NCI-H748 (cell line): ENCODE results near the gene ASB17.
A peak's percentile ranks its signal among the peaks of the same experiment; 100 is the strongest.
"Not testable (repeated sequence)": the region's sequence is repeated elsewhere in the genome, so short reads cannot be mapped to it uniquely, and the experiment has no call there.

Experiments
- DNase-seq: peaks from one replicate; lab custom pipeline; 2025; ENCODE audit not compliant: unreplicated experiment; lab: John Stamatoyannopoulos, UW

The ASB17 gene

GRCh38 chr1:75932304-75932703 lies at the start of gene ASB17:
Gene ASB17, minus strand, starts transcription at chr1:75932404. Its CDS starts 113 bp downstream, at chr1:75932291.
- no peak for DNase-seq

DNA sequence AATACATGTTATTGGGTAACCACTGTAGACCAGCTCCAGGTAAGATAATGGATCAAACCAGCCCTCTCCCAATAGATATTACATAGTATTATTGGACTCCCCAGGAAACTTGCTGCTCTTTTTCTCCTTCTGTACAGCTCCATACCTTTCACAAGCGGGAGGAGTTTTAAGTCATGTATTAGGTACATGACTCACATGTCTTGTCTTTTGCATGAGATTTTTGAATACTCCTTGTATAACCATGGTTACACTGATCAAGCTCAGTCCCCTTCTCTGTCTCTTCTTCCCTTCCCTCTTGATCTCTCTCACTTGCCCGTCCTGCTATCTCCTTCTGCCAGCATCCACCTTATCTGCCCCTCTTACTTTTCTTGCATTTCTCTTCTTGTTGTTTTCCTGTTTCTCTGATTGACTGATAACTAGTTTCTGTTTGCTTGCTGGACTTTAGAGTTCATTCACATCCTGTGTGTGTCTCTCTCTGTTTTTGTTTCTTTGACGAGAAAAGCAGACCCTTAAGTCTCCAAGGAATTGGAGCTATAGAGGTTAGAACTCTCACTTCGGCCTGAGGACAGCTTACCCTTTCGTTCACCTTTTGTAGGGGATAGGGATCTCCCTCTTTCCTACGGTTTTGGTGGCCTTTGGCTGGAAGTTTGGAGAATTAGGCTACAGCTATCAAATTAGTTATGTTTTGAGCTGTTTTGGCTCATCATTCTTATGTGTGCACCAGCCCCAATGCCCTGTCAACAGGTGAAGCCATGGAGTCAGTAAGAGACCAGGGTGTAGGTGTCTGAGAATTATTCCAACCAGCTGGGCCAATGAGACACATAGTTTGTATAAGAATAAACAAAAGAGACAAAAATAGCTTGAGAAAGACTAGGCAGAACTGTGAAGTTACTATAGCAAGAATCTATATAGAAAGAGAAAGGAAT lies 49.0 kb upstream of the ASB17 start:
- no peak for DNase-seq

GRCh38 chr1:75970631-75971030 lies 38.4 kb upstream of the ASB17 start:
- DNase-seq = no peak

- no peak for DNase-seq
Observed at GRCh38 chr1:75969550-75969949, 37.3 kb upstream of the ASB17 start.

- no peak for DNase-seq
Observed at GRCh38 chr1:75967719-75968118, 35.5 kb upstream of the ASB17 start.

DNA sequence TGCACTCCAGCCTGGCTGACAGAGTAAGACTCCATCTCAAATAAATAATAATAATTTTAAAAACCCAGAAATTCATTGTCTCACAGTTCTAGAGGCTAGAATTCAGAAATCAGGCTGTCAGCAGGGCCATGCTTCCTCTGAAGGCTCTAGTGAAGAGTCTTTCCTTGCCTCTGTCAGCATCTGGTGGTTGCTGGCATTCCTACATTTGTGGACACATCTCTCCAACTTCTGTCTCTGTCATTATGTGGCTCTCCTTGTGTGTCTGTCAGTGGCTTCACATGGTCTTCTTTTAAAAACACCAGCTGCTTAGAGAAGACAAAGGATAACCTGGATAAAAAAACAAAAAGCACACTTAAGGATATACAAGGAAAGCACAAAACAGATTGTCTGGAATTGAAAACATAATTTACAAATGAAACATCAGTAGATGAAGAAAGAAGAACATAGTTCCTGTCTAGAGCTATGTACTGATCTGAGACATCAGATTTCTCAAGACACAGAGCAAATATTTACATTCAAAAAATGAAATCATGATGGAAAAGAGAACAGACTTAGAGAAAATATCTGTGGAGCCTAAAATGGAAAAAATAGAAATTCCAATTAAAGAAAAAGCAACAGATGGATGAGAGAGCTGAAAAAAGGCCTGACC lies 32.7 kb upstream of the ASB17 start:
- DNase-seq = no peak

DNA sequence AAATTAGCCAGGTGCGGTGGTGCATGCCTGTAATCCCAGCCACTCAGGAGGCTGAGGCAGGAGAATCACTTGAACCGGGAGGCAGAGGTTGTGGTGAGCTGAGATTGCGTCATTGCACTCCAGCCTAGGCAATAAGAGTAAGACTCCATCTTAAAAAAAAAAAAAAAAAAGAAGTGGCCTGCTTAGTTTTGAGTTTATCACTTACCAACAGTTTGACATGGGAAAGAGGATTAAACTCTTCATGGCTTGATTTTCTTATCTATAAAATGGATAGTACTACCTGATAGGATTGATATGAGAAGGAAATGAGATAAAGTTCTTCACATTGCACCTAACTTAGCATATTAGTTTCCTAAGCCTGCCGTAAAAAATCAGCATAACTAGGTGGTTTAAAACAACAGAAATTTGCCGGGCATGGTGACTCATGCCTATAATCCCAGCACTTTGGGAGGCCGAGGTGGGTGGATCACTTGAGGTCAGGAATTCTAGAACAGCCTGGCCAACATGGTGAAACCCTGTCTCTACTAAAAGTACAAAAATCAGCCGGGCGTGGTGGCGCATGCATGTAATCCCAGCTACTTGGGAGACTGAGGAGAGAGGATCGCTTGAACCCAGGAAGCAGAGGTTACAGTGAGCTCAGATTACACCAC lies 32.0 kb upstream of the ASB17 start:
- not testable (repeated sequence) for DNase-seq

DNA sequence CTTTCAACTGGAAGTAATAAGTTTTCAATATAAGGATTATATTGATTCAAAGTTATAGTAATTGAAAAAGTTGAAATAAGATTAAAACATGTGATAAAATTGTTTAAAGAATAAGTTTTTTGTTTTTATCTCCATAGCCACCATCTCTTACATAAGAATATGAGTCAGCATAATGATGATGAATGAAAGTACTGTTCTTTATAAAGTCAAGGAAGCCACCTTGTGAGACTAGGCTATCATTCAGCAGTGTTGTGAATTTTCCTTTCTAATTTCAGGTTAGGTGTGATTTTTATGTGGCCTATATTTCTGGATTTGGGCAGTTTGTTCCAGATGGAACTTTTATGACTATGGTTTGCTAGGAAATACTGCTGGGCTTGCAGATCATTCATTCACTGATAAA lies 22.4 kb upstream of the ASB17 start:
- no peak for DNase-seq

DNA sequence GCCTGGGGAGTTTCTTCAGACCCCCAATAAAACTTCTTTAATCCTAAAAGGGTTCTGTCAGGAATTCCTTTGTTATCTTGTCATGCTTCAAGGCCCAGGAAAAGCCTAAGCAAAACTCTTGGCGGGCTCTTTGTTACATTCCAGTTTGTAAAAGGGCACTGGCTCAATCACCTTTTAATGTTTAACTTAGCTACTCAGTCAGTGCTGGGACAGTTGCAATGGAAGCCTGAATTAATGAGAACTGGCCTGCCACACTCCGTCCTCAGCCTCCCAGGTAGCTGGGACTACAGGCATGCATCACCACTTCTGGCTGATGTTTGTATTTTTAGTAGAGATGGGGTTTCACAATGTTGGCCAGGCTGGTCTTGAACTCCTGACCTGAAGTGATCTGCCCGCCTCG lies 21.3 kb upstream of the ASB17 start:
- DNase-seq = no peak

- no peak for DNase-seq
Observed at GRCh38 chr1:75952016-75952415, 19.8 kb upstream of the ASB17 start.

DNA sequence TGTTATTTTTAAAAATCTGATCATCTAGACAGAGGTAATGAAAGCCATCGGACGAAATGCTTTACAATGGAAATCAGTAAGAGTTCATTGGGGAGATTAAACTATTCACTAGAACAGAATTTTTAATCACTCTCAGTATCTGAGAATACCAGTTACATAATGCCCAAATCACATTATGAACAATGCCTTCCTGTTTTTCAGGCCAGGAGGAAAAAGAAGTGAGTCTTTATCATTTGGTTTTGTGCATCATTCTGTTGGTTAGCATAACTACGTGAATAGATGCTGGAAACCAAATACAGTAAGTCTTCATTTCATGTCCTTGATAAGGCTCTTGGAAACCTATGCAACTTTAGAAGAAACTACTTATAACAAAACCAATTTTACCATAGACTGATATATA lies 18.0 kb upstream of the ASB17 start:
- DNase-seq = no peak

DNA sequence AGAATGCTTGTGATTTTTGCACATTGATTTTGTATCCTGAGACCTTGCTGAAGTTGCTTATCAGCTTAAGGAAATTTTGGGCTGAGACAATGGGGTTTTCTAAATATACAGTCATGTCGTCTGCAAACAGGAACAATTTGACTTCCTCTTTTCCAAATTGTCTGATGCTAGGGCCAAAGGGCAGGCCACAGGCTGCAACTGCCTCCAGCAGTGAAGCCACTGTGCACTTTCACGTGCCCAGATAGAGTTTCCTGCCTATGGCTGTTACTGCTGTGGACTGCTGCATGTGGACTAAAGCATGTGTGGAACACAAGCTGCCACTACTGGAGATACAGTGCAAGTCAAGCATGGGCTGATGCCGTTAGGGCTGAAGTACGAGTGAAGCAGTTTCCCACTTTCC lies 10.8 kb upstream of the ASB17 start:
- not testable (repeated sequence) for DNase-seq

DNA sequence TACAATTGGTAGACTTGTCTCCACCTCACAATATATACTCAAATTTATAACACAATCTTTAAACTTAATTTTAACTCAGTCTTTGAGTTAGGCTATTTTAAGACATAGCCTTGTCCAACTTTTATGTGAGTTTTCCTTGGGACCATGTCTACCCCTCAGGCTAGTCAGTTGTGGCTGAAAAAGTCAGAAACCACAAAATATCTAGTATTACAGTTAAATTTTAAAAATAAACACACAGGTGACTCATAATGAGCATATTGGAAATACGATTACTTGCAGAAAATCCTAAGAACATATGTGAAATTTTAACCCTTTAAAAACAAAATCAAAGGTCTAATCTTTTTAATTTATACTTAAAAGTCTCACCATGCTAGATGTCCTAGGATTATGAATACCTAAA lies 4.8 kb upstream of the ASB17 start:
- DNase-seq = no peak

- DNase-seq = no peak
Observed at GRCh38 chr1:75922698-75923097, 9.5 kb downstream of the ASB17 start.

- no peak for DNase-seq
Observed at GRCh38 chr1:75916834-75917233, 15.4 kb downstream of the ASB17 start.

- peak; percentile 63 for DNase-seq
Observed at GRCh38 chr1:75908717-75909152, 23.5 kb downstream of the ASB17 start.

GRCh38 chr1:75901371-75901770 lies 30.8 kb downstream of the ASB17 start:
- no peak for DNase-seq

DNA sequence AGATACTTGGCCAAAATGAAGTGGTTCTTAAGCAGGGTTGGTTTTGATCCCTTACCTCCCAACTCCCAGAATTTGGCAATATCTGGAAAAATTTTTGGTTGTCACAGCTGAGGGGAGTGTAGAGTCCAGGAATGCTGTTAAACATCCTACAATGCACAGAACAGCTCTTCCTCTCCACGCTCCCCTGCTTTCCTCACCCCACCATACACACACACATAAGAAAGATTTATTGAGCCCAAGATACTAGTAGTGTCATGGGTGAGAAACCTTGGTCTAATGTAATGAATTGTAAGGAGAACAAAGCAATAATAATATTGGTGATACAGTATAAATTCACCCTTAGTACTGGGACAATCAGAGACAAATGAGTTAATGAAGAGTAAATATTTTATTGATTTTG lies 47.8 kb downstream of the ASB17 start:
- DNase-seq = no peak

DNA sequence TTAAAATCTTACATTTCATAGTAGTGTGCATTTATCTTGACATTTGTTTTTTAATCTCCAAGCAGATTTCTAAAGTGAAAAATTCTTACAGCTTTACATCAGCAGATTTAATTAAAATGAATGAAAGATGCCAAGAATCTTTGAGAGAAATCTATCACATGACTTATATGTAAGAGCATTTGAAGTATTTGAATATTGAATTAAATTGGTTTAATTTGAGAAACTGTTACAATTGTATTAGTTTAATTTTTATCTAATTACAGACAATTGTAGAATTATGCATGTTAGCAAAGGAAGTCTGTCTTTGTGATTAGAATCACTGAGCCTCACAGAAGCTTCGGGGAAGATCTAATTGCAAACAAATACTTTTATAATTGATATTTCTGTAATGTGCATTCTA lies 52.2 kb downstream of the ASB17 start:
- no peak for DNase-seq

- no peak for DNase-seq
Observed at GRCh38 chr1:75870951-75871350, 61.3 kb downstream of the ASB17 start.
